H1 (cell line): ENCODE data around the gene GDF9. TPM values are rescaled to one million over a fixed set of nuclear protein-coding genes. Genes with fewer than 3 reads are reported as not detected.

Experiments used
- EGR1 ChIP-seq: IDR thresholded peaks from 2 replicates; pipeline ENCODE4 v1.6.1; 2011; ENCODE audit warnings: low read depth, low read length, borderline replicate concordance
- RFX5 ChIP-seq: IDR thresholded peaks from 2 replicates; pipeline ENCODE4 v1.6.1; 2011; ENCODE audit warnings: low read depth, low read length, improper control_type of control experiment, borderline replicate concordance
- RNF2 ChIP-seq: fragments of 200-900, 300-1000 bp; sonication (generic); IDR thresholded peaks from 2 replicates; pipeline ENCODE4 v1.7.1; 2016; ENCODE audit warnings: borderline replicate concordance, low read depth, mild to moderate bottlenecking, antibody characterized with exemption, low read length; ENCODE audit not compliant: poor library complexity, severe bottlenecking; ENCODE audit errors: missing control alignments
- SUZ12 ChIP-seq: fragments of 200-600 bp; sonication (generic); IDR thresholded peaks from 2 replicates; pipeline ENCODE4 v1.6.1; 2012; ENCODE audit warnings: mild to moderate bottlenecking, inconsistent platforms, low read length, moderate library complexity, mixed read lengths
- polyA plus RNA-seq, 7 experiments: library from polyadenylated mRNA; depleted of rRNA in 3 of 7; stranded (reverse) in 5 of 7; unstranded in 2 of 7; fragments of >200 nt in 5 of 7; fragments of 200-250 nt in 2 of 7; gene quantifications; 1 replicate in 5 of 7; 2 replicates in 1 of 7; 4 replicates in 1 of 7; pipeline versions ENCODE4 v1.2.1 to v1.2.3, GENCODE V29; 2011 to 2013; ENCODE audit warnings: missing spikeins in 2 of 7, mixed read lengths in 2 of 7
- total RNA-seq: library from RNA; stranded (reverse); fragmentation: NEBNext Ultra II Directional; extraction: Animal tissue kit (Norgen Biotek cat#: 25700); gene quantifications from 2 replicates; pipeline ENCODE4 v1.2.1, GENCODE V29; 2021

Gene GDF9
- total and polyA plus RNA-seq, 2 of the 8 experiments (the other 6 are each of a cell fraction or from before 2014, with no cell fraction given): 0.14 TPM; not detected in 1

DNA sequence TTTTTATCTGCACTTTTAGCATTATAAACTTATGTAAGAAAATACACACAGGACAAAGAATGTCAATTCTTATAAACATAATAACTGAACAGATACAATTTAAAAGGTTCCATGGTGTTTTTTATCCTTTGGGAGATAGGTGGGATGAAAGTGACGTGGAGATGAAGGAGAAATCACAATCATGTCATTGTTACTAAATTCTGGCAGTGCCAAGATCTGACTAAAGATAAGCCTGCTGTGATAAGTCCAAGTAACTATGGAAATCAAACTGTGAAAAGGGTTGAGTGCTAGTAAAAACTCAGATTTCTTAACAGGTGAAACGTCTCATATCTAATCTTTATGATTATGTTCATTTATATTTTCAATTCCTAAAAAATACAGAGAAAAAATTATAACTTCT lies 18.3 kb upstream of the GDF9 start (continued):
- no peak for TF ChIP-seq RNF2
- TF ChIP-seq EGR1: no peak
- TF ChIP-seq SUZ12: no peak
- no peak for TF ChIP-seq RFX5
